Measurements from ENCODE around the gene DDRGK1. TPM values are rescaled to one million over a fixed set of nuclear protein-coding genes. Genes with fewer than 3 reads are reported as not detected.

Gene DDRGK1
- total and polyA plus RNA-seq, 2 of the 8 experiments (the other 6 are each of a cell fraction or from before 2014, with no cell fraction given) = 29.4 to 42.0 TPM

GRCh38 chr20:3222635-3223600 is 18.4 kb upstream of the DDRGK1 start (continued):
- no peak for TF ChIP-seq ATF2 (IDR thresholded peaks at IDR 0.05; ENCODE audit: low read length)
- TF ChIP-seq RBBP5 (IDR thresholded peaks at IDR 0.05; ENCODE audit: borderline replicate concordance, low read depth, low read length) = no peak
- TF ChIP-seq BCL11A (IDR thresholded peaks at IDR 0.05; ENCODE audit: low read depth in 2 of 2, low read length in 2 of 2) = no peak
- no peak for TF ChIP-seq USF2 (IDR thresholded peaks at IDR 0.05; ENCODE audit: low read length)
- no peak for TF ChIP-seq HDAC2 (IDR thresholded peaks at IDR 0.05; ENCODE audit: borderline replicate concordance in 1 of 2, low read depth in 2 of 2, low read length in 2 of 2)
- no peak for TF ChIP-seq SIN3A (conservative IDR thresholded peaks at IDR 0.05 in 1 of 2, IDR thresholded peaks at IDR 0.05 in 1 of 2; ENCODE audit: low read depth in 1 of 2, low read length in 2 of 2)
- no peak for TF ChIP-seq SIRT6 (IDR thresholded peaks at IDR 0.05; ENCODE audit: low read length)
